GM12864 (cell line): ENCODE results near the gene ARAP2.

ENCODE experiments used
- DNase-seq: peaks from one replicate; pipeline ENCODE4 v3.0.0-alpha.2; 2011; ENCODE audit warnings: low read depth
- H3K4me3 ChIP-seq: 2 replicates; pipeline ENCODE4 v1.5.1; 2011; ENCODE audit warnings: mild to moderate bottlenecking, low read depth, low read length, control low read depth
- TF ChIP-seq, protein P1 (sequence below): IDR thresholded peaks from 2 replicates; pipeline ENCODE4 v1.5.1; 2011; ENCODE audit warnings: low read depth, mild to moderate bottlenecking, moderate library complexity, low read length, control low read depth, inconsistent platforms; ENCODE audit errors: missing control alignments

The ARAP2 gene

GRCh38 chr4:36264207-36264826 lies 20.0 kb upstream of the ARAP2 start:
- H3K4me3 ChIP-seq, result no peak overlapping the region
- DNase-seq, result no peak
- TF ChIP-seq, protein P1, sequence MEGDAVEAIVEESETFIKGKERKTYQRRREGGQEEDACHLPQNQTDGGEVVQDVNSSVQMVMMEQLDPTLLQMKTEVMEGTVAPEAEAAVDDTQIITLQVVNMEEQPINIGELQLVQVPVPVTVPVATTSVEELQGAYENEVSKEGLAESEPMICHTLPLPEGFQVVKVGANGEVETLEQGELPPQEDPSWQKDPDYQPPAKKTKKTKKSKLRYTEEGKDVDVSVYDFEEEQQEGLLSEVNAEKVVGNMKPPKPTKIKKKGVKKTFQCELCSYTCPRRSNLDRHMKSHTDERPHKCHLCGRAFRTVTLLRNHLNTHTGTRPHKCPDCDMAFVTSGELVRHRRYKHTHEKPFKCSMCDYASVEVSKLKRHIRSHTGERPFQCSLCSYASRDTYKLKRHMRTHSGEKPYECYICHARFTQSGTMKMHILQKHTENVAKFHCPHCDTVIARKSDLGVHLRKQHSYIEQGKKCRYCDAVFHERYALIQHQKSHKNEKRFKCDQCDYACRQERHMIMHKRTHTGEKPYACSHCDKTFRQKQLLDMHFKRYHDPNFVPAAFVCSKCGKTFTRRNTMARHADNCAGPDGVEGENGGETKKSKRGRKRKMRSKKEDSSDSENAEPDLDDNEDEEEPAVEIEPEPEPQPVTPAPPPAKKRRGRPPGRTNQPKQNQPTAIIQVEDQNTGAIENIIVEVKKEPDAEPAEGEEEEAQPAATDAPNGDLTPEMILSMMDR, result no peak

DNA sequence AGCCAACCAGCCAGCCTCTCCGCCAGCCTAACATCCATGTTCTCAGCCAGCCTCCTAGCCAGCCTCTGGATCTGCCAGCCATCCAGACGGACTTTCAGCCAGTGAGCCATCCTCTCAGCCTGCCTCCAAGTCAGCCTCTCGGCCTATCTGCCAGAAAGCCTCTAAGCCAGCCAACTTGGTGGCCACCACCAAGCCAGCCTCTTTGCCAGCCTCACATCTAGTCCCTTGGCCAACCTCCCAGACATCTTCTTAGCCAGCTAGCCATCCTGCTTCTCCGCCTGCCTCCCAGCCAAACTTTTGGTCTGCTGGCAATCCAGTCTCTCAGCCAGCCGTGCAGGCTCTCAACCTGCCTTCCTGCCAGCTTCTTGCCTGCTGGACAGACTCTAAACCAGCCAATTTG lies 16.4 kb upstream of the ARAP2 start:
- no peak for DNase-seq
- H3K4me3 ChIP-seq, result no peak overlapping the region
- TF ChIP-seq, protein P1, result no peak

GRCh38 chr4:36256398-36256891 lies 12.1 kb upstream of the ARAP2 start:
- H3K4me3 ChIP-seq, result peak overlapping the region; percentile 33
- peak; percentile 65 for DNase-seq
- TF ChIP-seq, protein P1, result no peak

- no peak overlapping the region for H3K4me3 ChIP-seq
- peak; percentile 84 for DNase-seq
- TF ChIP-seq, protein P1, result no peak
Measured at GRCh38 chr4:36255577-36255976, 11.3 kb upstream of the ARAP2 start.

- TF ChIP-seq, protein P1, result no peak
- no peak overlapping the region for H3K4me3 ChIP-seq
- DNase-seq, result no peak
Measured at GRCh38 chr4:36254371-36254770, 10.1 kb upstream of the ARAP2 start.

DNA sequence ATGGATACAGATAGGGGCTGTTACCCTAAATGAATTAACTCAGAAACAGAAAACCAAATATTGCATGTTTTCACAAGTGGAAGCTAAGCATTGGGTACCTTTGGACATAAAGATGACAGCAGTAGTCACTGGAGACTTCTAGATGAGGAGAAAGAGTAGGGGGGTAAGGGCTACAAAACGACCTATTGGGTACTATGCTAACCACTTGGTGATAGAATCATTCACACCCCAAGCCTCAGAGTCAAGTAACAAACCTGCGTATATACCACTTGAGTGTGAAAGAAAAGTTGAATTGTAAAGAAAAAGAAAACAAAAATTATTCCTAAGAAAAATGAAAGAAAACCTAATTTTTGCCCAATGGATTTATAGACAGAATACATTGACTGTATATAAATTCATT lies 7.7 kb upstream of the ARAP2 start:
- no peak overlapping the region for H3K4me3 ChIP-seq
- TF ChIP-seq, protein P1, result no peak
- no peak for DNase-seq

- H3K4me3 ChIP-seq, result no peak overlapping the region
- no peak for DNase-seq
- TF ChIP-seq, protein P1, result no peak
Measured at GRCh38 chr4:36249610-36250009, 5.3 kb upstream of the ARAP2 start.
